Caco-2 (cell line): ENCODE measurements around the gene B2M. TPM values are rescaled to one million over a fixed set of nuclear protein-coding genes. Genes with fewer than 3 reads are reported as not detected.
A peak's percentile ranks its signal among the peaks of the same experiment; 100 is the strongest.

ENCODE experiments used
- BruUV-seq: library from RNA; stranded (reverse); fragments of 400-500 nt; replicated peaks from 2 replicates; lab custom pipeline; 2021; lab: Mats Ljungman, UMichigan
- CTCF ChIA-PET: fragments of 300-600 bp; sonication (Branson Sonifier 250); formaldehyde crosslinking; loops from one replicate; lab custom pipeline; 2022; ENCODE audit warnings: antibody characterized with exemption; lab: Charles Lee
- POLR2A ChIA-PET: fragments of 300-600 bp; sonication (Branson Sonifier 250); formaldehyde crosslinking; loops from one replicate; lab custom pipeline; 2022; ENCODE audit warnings: antibody characterized with exemption; lab: Charles Lee
- DNase-seq, 2 experiments: peaks; one replicate each; pipeline versions ENCODE4 v3.0.0 to v3.0.0-alpha.2; 2020 to 2022
- H3K27me3 ChIP-seq: replicated peaks from 2 replicates; pipeline ENCODE4 v1.6.0; 2011; ENCODE audit warnings: low read length; ENCODE audit not compliant: control insufficient read depth, insufficient read depth
- H3K36me3 ChIP-seq: 2 replicates; pipeline ENCODE4 v1.5.1; 2011; ENCODE audit warnings: low read length; ENCODE audit not compliant: control insufficient read depth, insufficient read depth
- H3K4me1 ChIP-seq: fragments of 250-450 bp; sonication (Bioruptor Pico); 2 replicates; pipeline ENCODE4 v1.5.1; 2020; ENCODE audit warnings: mild to moderate bottlenecking
- H3K4me3 ChIP-seq: 2 replicates; pipeline ENCODE4 v1.5.1; 2011; ENCODE audit warnings: low read depth, mild to moderate bottlenecking, control low read depth, low read length
- H3K9me3 ChIP-seq: fragments of 250-450 bp; sonication (Bioruptor Pico); 2 replicates; pipeline ENCODE4 v1.5.1; 2020; ENCODE audit warnings: mild to moderate bottlenecking, moderate library complexity
- H3K27ac Mint-ChIP-seq: one replicate; pipeline ENCODE4 v1.8.0; 2022; ENCODE audit warnings: mixed read lengths; ENCODE audit not compliant: unreplicated experiment
- H3K27me3 Mint-ChIP-seq: one replicate; pipeline ENCODE4 v1.8.0; 2022; ENCODE audit warnings: mixed read lengths; ENCODE audit not compliant: insufficient read depth, unreplicated experiment
- H3K36me3 Mint-ChIP-seq: one replicate; pipeline ENCODE4 v1.8.0; 2022; ENCODE audit warnings: mild to moderate bottlenecking, mixed read lengths; ENCODE audit not compliant: insufficient read depth, unreplicated experiment
- H3K4me1 Mint-ChIP-seq: one replicate; pipeline ENCODE4 v1.8.0; 2022; ENCODE audit warnings: low read depth, mixed read lengths; ENCODE audit not compliant: unreplicated experiment
- H3K4me3 Mint-ChIP-seq: one replicate; pipeline ENCODE4 v1.8.0; 2022; ENCODE audit warnings: mild to moderate bottlenecking, moderate library complexity, mixed read lengths; ENCODE audit not compliant: unreplicated experiment
- H3K9me3 Mint-ChIP-seq: one replicate; pipeline ENCODE4 v1.8.0; 2022; ENCODE audit warnings: mixed read lengths; ENCODE audit not compliant: unreplicated experiment
- CTCF ChIP-seq, 2 experiments: fragments of 200-600 bp in 1 of 2; IDR thresholded peaks; 1 replicate in 1 of 2; 2 replicates in 1 of 2; pipeline versions ENCODE4 v1.5.1 to v1.8.0; 2011 to 2022; ENCODE audit warnings: antibody characterized with exemption in 1 of 2, control low read depth in 1 of 2, inconsistent platforms in 1 of 2, low read depth in 1 of 2, low read length in 1 of 2, mild to moderate bottlenecking in 1 of 2, moderate library complexity in 1 of 2; ENCODE audit not compliant: insufficient read depth in 1 of 2, severe bottlenecking in 1 of 2, unreplicated experiment in 1 of 2
- intact Hi-C: fragments of 100-400 bp; cut with micrococcal nuclease; formaldehyde crosslinking; loops from one replicate; pipeline ENCODE4 v1.10.0; 2022; ENCODE audit not compliant: unreplicated experiment
- total RNA-seq: library from RNA; stranded (reverse); gene quantifications from 2 replicates; pipeline ENCODE4 v1.2.3, GENCODE V29; 2022

B2M gene
- total RNA-seq, 1 experiment from 2014 or later = 269 TPM

- Histone ChIP-seq H3K4me1 (no peaks in the 10 kb centered on the region), H3K27me3 (no peaks in the 10 kb centered on the region), H3K4me3 (no peak overlapping the region), H3K36me3 (no peaks in the 10 kb centered on the region), H3K9me3 (no peaks in the 10 kb centered on the region)
- Mint-ChIP-seq H3K9me3 (no peaks in the 10 kb centered on the region), H3K27ac (no peak overlapping the region), H3K36me3 (peaks cover 14% of the 10 kb centered on the region), H3K4me1 (no peaks in the 10 kb centered on the region), H3K4me3 (no peak overlapping the region), H3K27me3 (no peaks in the 10 kb centered on the region)
- ChIA-PET POLR2A (interaction anchor here (0.6 kb wide), 1 partner anchor 624 kb away, joined by 4 read pairs; no protein-coding TSS in a partner anchor), CTCF (no interaction called here)
- BruUV-seq = no TSS peak
- no peak for DNase-seq
- intact Hi-C loops = no loop called here
- no peak for TF ChIP-seq CTCF (IDR thresholded peaks at IDR 0.05; ENCODE audit: insufficient read depth in 1 of 2, low read depth in 1 of 2, low read length in 1 of 2, severe bottlenecking in 1 of 2, unreplicated experiment in 1 of 2)
These were observed 10.7 kb downstream of the B2M start for GRCh38 chr15:44722011-44722410.

DNA sequence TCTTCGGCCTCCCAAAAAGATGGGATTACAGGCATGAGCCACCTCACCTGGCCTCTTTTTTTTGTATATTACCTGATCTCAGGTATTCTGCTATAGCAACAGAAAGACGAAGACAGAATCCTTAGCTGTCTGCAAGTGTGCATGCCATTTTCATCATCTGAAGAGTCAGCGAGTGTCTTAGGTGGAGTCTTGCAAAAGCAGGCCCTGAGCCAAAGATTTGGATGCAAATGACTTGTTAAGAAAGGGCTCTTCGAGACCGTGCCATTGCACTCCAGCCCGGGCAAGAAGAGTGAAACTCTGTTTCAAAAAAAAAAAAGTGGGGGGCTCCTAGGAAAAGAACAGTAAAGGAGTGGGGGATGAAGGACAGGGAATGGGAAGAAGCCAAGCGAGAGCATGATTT is 14.8 kb downstream of the B2M start:
- Mint-ChIP-seq H3K36me3 (peaks cover 8% of the 10 kb centered on the region), H3K27me3 (no peaks in the 10 kb centered on the region), H3K9me3 (no peaks in the 10 kb centered on the region), H3K4me1 (no peaks in the 10 kb centered on the region), H3K4me3 (no peak overlapping the region), H3K27ac (no peak overlapping the region)
- CTCF ChIA-PET = interaction anchor here (0.6 to 1.6 kb wide), 5 partner anchors 10 to 149 kb away, joined by 3 to 11 read pairs (median 3); partner anchors contain the start of genes SPG11 and TRIM69
- no peaks in the 10 kb centered on the region for H3K27me3 ChIP-seq
- intact Hi-C loops = no loop called here
- POLR2A ChIA-PET = interaction anchor here (1.0 kb wide), 1 partner anchor 63 kb away, joined by 3 read pairs; no protein-coding TSS in a partner anchor
- no TSS peak for BruUV-seq
- peaks cover 3% of the 10 kb centered on the region; the same call in 1 of the 2 replicates for H3K4me1 ChIP-seq
- no peak for TF ChIP-seq CTCF (IDR thresholded peaks at IDR 0.05; ENCODE audit: insufficient read depth in 1 of 2, low read depth in 1 of 2, low read length in 1 of 2, severe bottlenecking in 1 of 2, unreplicated experiment in 1 of 2)
- H3K9me3 ChIP-seq = no peaks in the 10 kb centered on the region
- DNase-seq = no peak
- no peaks in the 10 kb centered on the region for H3K36me3 ChIP-seq
- no peak overlapping the region for H3K4me3 ChIP-seq

- H3K4me3 Mint-ChIP-seq = peak overlapping the region; percentile 86
- intact Hi-C loops = no loop called here
- H3K27me3 ChIP-seq = no peaks in the 10 kb centered on the region
- no peaks in the 10 kb centered on the region for H3K36me3 ChIP-seq
- no peak overlapping the region for H3K4me3 ChIP-seq
- no peaks in the 10 kb centered on the region for H3K9me3 ChIP-seq
- H3K4me1 ChIP-seq = peaks cover 3% of the 10 kb centered on the region; the same call in 1 of the 2 replicates
- H3K27ac Mint-ChIP-seq = no peak overlapping the region
- H3K27me3 Mint-ChIP-seq = no peaks in the 10 kb centered on the region
- ChIA-PET CTCF (interaction anchor here (0.6 to 1.6 kb wide), 5 partner anchors 9 to 150 kb away, joined by 3 to 11 read pairs (median 3); partner anchors contain the start of genes SPG11 and TRIM69), POLR2A (interaction anchor here (0.6 to 2.4 kb wide), 3 partner anchors 64 to 189 kb away, joined by 3 to 24 read pairs (median 3); partner anchors contain the start of gene SPG11)
- H3K36me3 Mint-ChIP-seq = peaks cover 8% of the 10 kb centered on the region
- BruUV-seq = no TSS peak
- peak; percentile 26 to 47 for DNase-seq
- no peaks in the 10 kb centered on the region for H3K9me3 Mint-ChIP-seq
- no peak for TF ChIP-seq CTCF (IDR thresholded peaks at IDR 0.05; ENCODE audit: insufficient read depth in 1 of 2, low read depth in 1 of 2, low read length in 1 of 2, severe bottlenecking in 1 of 2, unreplicated experiment in 1 of 2)
- no peaks in the 10 kb centered on the region for H3K4me1 Mint-ChIP-seq
These were observed 15.5 kb downstream of the B2M start for GRCh38 chr15:44726568-44727484.
